Fibroblast of pulmonary artery (primary cell): ENCODE results near the gene UTRN.
A peak's percentile ranks its signal among the peaks of the same experiment; 100 is the strongest.

Experiments
- DNase-seq: peaks from one replicate; pipeline ENCODE4 v3.0.0-alpha.2; 2010; ENCODE audit warnings: low read depth
- H3K4me3 ChIP-seq: replicated peaks from 2 replicates; pipeline ENCODE4 v1.5.1; 2011; ENCODE audit warnings: low read depth, mild to moderate bottlenecking, control low read depth, low read length, moderate library complexity
- CTCF ChIP-seq: IDR thresholded peaks from 2 replicates; pipeline ENCODE4 v1.5.1; 2011; ENCODE audit warnings: mild to moderate bottlenecking, control low read depth, low read length, inconsistent platforms; ENCODE audit errors: missing control alignments

The UTRN gene

DNA sequence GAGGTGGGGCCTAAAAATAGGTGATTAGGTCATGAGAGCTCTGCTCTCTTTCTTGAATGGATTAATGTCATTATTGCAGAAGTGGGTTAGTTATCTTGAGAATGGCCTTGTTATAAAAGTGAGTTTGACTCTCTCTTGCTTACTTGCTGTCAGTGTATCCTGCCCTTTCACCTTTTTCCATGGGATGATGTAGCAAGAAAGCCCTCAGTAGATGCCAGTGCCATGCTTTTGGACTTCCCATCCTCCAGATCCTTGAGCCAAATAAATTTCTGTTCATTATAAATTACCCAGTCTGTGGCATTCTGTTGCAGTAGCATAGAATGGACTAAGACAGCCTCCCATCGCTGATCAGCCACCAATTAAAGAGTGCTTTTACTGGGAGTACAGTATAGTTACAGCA is 40.1 kb downstream of the UTRN start:
- no peak for TF ChIP-seq CTCF
- H3K4me3 ChIP-seq: no peak overlapping the region
- no peak for DNase-seq

DNA sequence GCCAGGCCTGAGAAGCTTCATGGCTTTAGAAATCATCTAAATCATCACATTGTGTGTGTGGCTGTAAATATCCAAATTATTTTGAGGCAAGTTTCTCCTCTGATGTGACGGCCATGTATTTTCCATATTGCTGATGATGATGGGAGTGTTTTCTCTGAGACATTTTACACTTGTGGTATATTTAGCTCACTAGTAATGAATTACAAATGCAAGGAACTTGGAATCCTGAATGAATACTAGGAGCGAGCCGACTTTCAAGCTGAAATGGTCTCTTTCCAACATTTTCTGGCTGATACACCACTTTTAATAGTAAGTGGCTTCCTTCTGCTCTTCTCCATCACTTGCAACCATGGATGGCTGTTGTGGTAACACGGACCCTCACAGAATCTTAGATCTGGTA is 41.3 kb downstream of the UTRN start:
- TF ChIP-seq CTCF: no peak
- DNase-seq: no peak
- H3K4me3 ChIP-seq: no peak overlapping the region

DNA sequence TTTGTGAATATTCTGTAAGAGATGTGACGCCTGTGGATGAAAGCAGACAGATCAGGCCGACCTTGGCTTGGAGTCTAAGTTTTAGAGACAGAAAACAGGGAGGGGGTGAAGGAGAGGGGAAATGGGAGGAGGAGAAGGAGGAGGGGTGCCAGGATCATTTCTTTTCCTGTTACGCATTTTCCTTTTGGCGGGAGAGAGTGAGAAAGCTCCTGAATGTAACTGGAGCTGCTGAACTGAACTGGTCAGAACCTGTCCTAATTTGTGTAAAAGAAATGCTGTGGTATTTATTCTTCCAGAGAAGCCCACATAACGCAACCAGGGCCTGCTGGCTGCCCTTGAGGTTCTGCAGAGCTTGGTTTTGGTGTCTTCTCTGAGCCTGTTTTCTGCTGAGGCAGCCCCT is 41.9 kb downstream of the UTRN start:
- H3K4me3 ChIP-seq: no peak overlapping the region
- DNase-seq: peak; percentile 51
- no peak for TF ChIP-seq CTCF

- H3K4me3 ChIP-seq: no peak overlapping the region
- DNase-seq: no peak
- TF ChIP-seq CTCF: no peak
Measured at GRCh38 chr6:144330017-144330987, 45.2 kb downstream of the UTRN start.

GRCh38 chr6:144331491-144331969 is 46.4 kb downstream of the UTRN start:
- peak; percentile 49 for DNase-seq
- H3K4me3 ChIP-seq: no peak overlapping the region
- TF ChIP-seq CTCF: no peak

DNA sequence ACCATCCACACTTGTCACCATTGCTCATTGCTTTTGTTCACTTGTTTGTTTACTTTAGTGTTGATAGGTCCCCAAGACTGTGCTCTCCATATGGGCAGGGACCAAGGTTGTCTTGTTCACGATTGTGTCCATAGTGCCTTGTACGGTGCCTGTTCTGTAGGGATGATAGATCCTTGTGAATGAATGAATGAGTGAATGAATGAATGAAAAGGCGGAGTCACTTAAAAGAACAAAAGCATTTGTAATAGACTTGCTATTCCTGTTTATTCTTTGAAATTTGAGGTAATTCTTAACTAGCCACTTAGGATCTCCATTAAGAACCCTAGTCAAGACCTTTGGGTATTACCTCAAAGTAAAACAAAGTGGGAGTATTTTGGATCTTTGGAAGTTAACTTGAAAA is 47.0 kb downstream of the UTRN start:
- H3K4me3 ChIP-seq: no peak overlapping the region
- TF ChIP-seq CTCF: no peak
- DNase-seq: no peak
